ENCODE data around the gene HOTAIR. TPM values are rescaled to one million over a fixed set of nuclear protein-coding genes. Genes with fewer than 3 reads are reported as not detected.

Gene HOTAIR
- total RNA-seq, 1 donor from 2014 or later, result not detected

- no peak for DNase-seq (ENCODE audit: low spot score)
Measured at GRCh38 chr12:53948650-53949593, 25.8 kb downstream of the HOTAIR start.

GRCh38 chr12:53947743-53948142 is 27.0 kb downstream of the HOTAIR start:
- no peak for DNase-seq (ENCODE audit: low spot score)

- no peak for DNase-seq (ENCODE audit: low spot score)
Measured at GRCh38 chr12:53944907-53945847, 29.6 kb downstream of the HOTAIR start.

GRCh38 chr12:53944209-53944608 is 30.5 kb downstream of the HOTAIR start:
- DNase-seq (ENCODE audit: low spot score), result no peak

- no peak for DNase-seq (ENCODE audit: low spot score)
Measured at GRCh38 chr12:53942467-53942997, 32.2 kb downstream of the HOTAIR start.

GRCh38 chr12:53941750-53942149 is 33.0 kb downstream of the HOTAIR start:
- DNase-seq (ENCODE audit: low spot score), result no peak

GRCh38 chr12:53941187-53941586 is 33.6 kb downstream of the HOTAIR start:
- DNase-seq (ENCODE audit: low spot score), result no peak

- no peak for DNase-seq (ENCODE audit: low spot score)
Measured at GRCh38 chr12:53940443-53941014, 34.2 kb downstream of the HOTAIR start.

GRCh38 chr12:53939141-53940108 is 35.3 kb downstream of the HOTAIR start:
- DNase-seq (ENCODE audit: low spot score), result no peak

- no peak for DNase-seq (ENCODE audit: low spot score)
Measured at GRCh38 chr12:53938326-53939140, 36.2 kb downstream of the HOTAIR start, which contains the start of gene HOXC13. HOXC13 (plus strand) TSS chr12:53938831; CDS start chr12:53938907, 76 bp downstream.

- no peak for DNase-seq (ENCODE audit: low spot score)
Measured at GRCh38 chr12:53937596-53938325, 37.0 kb downstream of the HOTAIR start.

- no peak for DNase-seq (ENCODE audit: low spot score)
Measured at GRCh38 chr12:53937099-53937498, 37.7 kb downstream of the HOTAIR start.

- DNase-seq (ENCODE audit: low spot score), result no peak
Measured at GRCh38 chr12:53935383-53936341, 39.1 kb downstream of the HOTAIR start.

GRCh38 chr12:53932915-53933314 is 41.8 kb downstream of the HOTAIR start:
- DNase-seq (ENCODE audit: low spot score), result no peak

- no peak for DNase-seq (ENCODE audit: low spot score)
Measured at GRCh38 chr12:53931844-53932581, 42.7 kb downstream of the HOTAIR start.

GRCh38 chr12:53930591-53931255 is 44.0 kb downstream of the HOTAIR start:
- no peak for DNase-seq (ENCODE audit: low spot score)

Measured in mesenteric fat pad (tissue), 1 donor.